HG03442 (cell line): ENCODE results near the gene TBL1XR1.

Experiments
- ATAC-seq: cut with Tn5 transposase; IDR thresholded peaks from one replicate; pipeline ENCODE4 v1.9.1; 2021; ENCODE audit warnings: mild to moderate bottlenecking, moderate library complexity; ENCODE audit not compliant: unreplicated experiment

The TBL1XR1 gene

DNA sequence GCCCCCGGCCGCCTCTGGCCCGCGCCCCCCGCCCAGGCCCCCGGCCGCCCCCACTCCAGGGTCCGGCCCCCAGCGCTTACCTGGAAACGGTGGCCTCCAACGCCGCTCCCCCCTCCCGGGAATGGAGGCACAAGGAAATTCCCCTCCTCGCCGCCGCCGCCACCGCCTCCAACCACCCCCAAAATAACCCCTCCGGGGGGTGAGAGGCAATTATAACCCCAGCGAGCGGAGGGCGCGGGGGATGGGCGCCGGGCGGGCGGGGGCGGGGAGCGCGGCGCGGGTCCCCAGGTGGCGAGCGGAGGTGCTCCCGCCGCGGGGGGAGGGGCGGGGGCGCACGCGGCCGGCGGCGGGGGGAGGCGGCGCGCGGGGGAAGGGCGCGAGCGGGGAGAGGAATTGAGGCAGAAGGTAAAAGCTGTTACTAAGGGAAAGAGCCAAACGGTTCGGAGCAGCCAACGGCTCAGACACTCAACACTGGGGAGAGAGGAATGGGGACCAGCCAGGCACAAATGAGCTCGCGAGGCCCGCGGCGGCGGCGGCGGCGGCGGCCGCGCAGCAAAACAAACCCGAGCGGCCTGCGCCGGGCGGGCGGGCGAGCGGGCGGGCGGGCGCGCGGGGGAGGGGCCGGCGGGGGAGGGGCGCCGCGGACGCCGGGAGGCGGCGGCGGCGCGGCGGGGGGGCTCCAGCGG lies at the start of gene TBL1XR1:
Gene TBL1XR1, minus strand, starts transcription at position 442 of the 686 bp plus-strand sequence. CDS start 132,505 bp downstream, outside the sequence.
- peak; percentile 31 for ATAC-seq

DNA sequence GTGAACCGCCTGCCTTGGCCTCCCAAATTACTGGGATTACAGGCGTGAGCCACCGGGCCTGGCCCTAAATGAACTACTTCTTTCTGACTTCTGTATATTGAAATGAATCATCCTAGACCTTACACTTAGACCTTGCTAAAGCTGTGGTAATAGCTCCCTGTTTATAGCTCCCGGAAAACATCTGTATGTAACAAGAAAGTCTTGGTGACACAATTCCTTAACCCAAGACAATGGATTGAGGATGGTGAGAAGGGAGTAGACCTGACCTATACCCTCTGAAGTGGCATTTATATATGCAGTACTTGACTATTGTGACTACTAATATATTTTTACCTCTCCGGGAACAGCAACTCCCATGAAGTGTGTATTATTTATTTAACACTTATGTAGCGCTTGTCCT lies 48.0 kb upstream of the TBL1XR1 start:
- ATAC-seq, result no peak

DNA sequence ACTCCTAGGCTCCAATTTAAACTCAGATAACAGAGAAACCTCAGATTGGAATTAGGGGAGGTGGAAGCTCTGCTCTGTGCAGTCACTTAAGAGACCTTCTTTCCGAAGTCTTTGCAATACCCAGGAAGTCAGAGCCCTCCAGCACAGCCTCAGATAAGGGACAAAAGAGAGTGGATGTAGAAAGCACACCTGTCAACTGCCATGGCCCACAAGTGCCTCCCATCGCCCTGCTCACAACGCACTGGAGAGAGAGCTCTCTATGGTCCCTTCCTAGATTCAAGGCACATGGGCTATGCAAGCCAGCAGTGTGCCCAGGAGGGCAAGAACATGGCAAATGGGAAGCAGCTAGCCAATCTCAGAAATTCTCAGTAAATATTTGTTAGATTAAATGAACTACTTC lies 47.3 kb upstream of the TBL1XR1 start:
- no peak for ATAC-seq

DNA sequence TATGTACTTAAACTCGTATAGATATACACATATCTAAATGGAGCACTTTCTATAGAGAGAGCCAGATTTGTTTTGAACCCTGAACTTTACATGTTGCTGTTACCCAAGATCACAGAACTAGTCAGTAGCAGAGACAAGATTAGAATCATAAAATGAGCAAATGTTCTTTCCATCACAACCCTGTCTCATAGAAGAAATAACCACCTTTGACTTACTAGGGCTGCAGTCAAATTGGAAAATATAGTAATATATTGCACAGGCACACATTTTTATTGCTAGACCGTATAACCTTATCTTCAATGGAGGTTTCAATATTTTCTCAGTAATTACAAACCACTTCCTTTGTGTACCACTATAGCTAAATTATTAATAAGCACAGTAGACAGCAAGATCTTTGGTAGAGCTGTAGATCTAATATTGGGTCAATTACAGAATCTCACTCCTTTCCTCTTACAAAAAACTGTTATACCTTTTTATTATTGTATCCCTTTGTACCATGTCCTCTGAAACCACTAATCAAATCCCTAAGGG lies 41.5 kb upstream of the TBL1XR1 start:
- ATAC-seq, result no peak

DNA sequence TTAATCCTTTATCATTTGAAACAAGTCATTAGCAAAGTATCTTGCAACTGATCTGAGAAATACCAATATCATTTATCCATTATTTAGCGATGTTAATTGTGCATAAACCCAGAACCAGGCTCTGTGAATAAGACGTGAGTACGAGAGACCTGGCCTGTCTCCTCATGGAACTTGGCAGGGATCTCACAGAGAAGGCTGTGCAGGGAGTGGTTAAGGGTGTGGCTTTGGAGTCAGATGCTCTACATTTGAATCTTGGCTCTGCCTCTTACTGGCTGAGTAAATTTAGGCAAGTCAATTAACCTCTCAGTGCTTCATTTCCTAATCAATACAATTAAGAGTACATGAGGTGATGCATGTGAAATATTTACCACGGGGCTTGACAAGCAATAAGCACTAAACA lies 39.9 kb upstream of the TBL1XR1 start:
- no peak for ATAC-seq

- ATAC-seq, result no peak
These were observed 39.4 kb upstream of the TBL1XR1 start for GRCh38 chr3:177236704-177237103.

DNA sequence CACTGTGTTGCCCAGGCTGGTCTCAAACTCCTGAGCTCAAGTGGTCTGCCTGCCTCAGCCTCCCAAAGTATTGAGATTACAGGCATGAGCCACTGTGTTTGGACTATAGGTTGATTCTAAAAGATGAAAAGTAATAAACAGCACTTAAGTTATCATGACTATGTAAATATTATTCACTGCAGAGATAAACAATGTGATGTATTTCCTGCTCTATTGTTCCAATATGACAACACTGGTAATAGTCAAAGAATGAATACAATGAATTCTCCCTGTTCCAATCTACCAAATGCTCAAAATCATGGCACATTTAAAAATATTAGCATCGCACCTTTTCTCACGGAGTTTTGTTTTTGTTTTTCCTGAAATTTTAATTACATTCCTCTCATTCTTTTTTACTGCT lies 36.8 kb upstream of the TBL1XR1 start:
- ATAC-seq, result no peak

DNA sequence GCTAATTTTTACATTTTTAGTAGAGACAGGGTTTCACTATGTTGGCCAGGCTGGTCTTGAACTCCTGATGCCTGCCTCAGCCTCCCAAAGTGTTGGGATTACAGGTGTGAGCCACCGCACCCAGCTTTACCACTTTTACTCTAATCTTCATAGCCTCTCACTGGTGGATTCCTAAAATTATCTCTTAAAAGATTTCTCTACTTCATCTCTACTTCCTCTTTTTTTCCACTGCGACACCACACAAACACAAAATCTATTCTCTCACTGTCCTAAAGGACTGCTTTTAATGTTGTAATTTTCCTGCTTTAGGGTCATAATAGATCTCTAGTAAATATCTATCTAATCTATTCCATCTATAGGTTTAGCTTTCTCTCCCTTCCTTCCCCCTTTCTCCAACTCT lies 34.0 kb upstream of the TBL1XR1 start:
- ATAC-seq, result no peak

- ATAC-seq, result no peak
These were observed 33.4 kb upstream of the TBL1XR1 start for GRCh38 chr3:177230641-177231040.

DNA sequence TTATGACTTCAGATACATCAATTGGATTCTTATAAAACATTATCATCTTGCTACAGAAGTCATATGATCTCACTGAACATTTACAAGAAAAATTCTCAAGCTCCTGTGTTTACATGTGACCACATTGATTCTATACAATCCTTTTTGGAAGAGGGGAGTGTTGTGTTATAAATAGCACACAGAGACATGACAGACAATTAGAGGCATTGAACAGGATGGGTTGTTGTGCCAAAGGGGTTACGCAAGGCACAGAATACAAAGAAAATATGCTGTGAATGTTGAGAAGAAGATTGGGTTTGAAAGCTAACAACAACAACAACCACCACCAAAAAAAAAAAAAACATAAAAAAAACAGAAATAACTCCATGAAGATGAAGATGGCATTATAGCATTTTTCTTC lies 32.5 kb upstream of the TBL1XR1 start:
- no peak for ATAC-seq

DNA sequence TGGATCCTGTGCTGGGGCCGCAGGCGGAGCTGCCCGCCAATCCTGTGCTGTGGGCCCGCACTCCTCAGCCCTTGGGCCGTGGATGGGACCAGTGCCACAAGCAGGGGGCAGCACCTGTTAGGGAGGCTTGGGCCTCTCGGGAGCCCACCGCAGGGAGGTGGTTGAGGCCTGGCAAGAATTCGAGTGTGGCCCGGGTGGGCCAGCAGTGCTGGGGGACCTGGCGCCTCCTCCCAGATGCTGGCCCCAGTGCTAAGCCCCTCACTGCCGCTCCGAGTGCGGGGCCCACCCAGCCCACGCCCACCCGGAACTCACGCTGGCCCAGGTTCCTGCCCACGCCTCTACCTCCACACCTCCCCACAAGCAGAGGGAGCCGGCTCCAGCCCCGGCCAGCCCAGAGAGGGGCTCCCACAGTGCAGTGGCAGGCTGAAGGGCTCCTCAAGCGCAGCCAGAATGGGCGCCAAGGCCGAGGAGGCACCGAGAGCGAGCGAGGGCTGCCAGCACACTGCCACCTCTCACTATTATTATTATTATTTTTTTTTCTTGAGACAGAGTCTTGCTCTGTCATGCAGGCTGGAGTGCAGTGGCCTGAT lies 31.4 kb upstream of the TBL1XR1 start:
- no peak for ATAC-seq

DNA sequence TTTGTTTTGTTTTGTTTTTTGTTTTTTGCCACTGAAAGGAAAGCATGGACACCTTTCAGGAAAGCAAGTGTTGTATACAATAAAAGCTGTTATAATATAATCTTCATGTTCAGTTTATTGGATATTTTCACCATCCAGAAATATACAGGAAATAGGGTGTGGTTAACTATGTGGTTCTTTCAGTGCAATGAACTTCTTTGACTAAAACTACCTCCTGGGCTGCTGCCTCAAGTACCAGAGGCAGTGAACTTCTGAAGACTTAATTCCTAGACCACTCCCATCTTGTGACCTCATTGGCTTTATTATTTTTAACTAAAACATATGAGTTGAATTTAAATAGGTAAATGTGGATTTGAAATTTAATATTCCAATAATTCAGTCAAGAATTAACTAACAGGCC lies 27.1 kb upstream of the TBL1XR1 start:
- no peak for ATAC-seq

GRCh38 chr3:177221744-177222143 lies 24.5 kb upstream of the TBL1XR1 start:
- no peak for ATAC-seq

- no peak for ATAC-seq
These were observed 23.1 kb upstream of the TBL1XR1 start for GRCh38 chr3:177220136-177220974.

- no peak for ATAC-seq
These were observed 16.7 kb upstream of the TBL1XR1 start for GRCh38 chr3:177213801-177214535.

- no peak for ATAC-seq
These were observed 15.5 kb upstream of the TBL1XR1 start for GRCh38 chr3:177212756-177213155.

DNA sequence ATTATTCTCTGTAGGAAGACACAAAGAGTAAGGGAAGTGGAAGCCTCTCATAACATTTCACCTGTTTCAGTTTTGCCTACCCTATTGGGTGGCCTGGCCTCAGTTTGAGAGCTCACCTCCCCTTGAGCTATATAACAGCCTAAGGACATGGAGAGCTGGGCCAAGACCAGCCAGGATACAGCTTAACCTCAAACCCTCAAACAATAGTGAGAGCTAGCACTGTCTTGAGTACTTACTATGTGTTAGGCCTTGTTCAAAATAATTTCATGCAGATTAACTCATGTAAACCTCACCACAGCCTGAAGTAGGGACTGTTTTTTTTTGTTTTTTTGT lies 15.0 kb upstream of the TBL1XR1 start:
- no peak for ATAC-seq

DNA sequence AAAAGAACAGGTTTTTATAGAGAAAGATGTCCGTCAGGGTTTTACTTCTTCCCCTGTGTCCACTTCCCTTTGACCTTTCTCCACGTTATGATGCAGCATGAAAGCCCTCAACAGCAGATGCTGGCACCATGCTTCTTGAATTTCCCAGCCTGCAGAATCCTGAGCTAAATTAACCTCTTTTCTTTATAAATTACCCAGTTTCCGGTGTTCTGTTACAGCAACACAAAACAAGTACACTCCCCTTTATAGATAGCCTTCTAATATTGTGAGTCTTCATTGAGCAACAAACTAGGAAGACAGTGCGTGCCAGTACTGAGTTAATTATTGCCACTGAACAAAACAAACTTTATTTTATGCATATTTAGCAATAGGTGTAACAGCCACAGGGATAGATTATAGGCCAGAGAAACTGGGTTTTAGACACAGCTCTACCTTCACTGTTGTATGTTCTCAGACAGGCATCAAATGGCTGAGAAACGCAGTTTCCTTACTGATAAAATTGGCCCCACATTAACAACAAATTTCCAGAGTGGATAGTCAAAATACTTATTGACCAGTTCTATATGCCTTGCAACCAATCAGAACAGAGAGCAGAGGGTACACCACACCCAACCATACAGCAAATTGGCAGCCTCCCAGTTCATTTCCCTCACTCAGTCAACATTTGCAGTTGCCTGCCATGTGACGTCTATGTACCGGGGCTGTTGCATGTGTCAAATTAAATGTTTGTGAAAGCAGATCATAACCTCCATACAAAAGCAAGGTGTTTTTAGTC lies 14.4 kb upstream of the TBL1XR1 start:
- no peak for ATAC-seq

- no peak for ATAC-seq
These were observed 13.6 kb upstream of the TBL1XR1 start for GRCh38 chr3:177210744-177211502.

GRCh38 chr3:177209509-177209908 lies 12.2 kb upstream of the TBL1XR1 start:
- ATAC-seq, result no peak
